Measurements from ENCODE around the gene SOS1.

DNA sequence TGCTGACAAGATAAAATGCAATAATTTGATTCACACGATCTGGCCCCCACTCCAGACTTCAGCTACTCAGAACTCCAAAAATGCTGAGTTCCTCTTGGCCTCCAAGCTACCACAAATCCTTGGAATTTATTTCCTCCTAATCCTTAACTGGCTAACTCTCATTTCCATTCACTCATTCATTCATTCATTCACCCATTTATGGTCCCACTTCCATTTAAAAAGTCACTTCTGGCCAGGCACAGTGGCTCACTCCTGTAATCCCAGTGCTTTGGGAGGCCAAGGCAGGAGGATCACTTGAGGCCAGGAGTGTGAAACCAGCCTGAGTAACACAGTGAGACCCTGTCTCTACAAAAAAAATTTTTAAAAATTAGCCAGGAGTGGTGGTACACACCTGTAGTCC, 12.5 kb downstream of the SOS1 start:
- no peak for TF ChIP-seq CTCF (conservative IDR thresholded peaks at IDR 0.05 in 1 of 2, IDR thresholded peaks at IDR 0.05 in 1 of 2; ENCODE audit: low read depth in 1 of 2, low read length in 2 of 2)
- TF ChIP-seq EZH2 (IDR thresholded peaks at IDR 0.05; ENCODE audit: low read length, missing control alignments) = no peak

Measured in fibroblast of lung (primary cell).